Endothelial cell of umbilical vein (primary cell): Measurements from ENCODE around the gene ZBTB8A. TPM values are rescaled to one million over a fixed set of nuclear protein-coding genes. Genes with fewer than 3 reads are reported as not detected.

Experiments used
- BruUV-seq: library from RNA; stranded (reverse); fragments of 400-500 nt; replicated peaks from 2 replicates; lab custom pipeline; 2021; lab: Mats Ljungman, UMichigan
- CTCF ChIA-PET: fragments of 300-600, 350-600 bp; sonication (Branson Sonifier 250); formaldehyde crosslinking; loops from one replicate; lab custom pipeline; 2021; ENCODE audit warnings: antibody characterized with exemption, inconsistent platforms; lab: Charles Lee
- POLR2A ChIA-PET: fragments of 300-600, 350-600 bp; sonication (Branson Sonifier 250); formaldehyde crosslinking; loops from one replicate; lab custom pipeline; 2021; ENCODE audit warnings: antibody characterized with exemption, inconsistent platforms; lab: Charles Lee
- DNase-seq: peaks from one replicate; pipeline ENCODE4 v3.0.0-alpha.2; 2011; ENCODE audit warnings: low read depth, low spot score
- FAIRE-seq: peaks from 2 replicates; lab custom pipeline; 2011; peaks lifted over from hg19 to GRCh38; lab: Jason Lieb, UNC
- H2AFZ ChIP-seq: 2 replicates; pipeline ENCODE4 v1.6.0; 2012; ENCODE audit warnings: low read depth, low read length, control low read depth, inconsistent platforms
- H3K27ac ChIP-seq: 2 replicates; pipeline ENCODE4 v1.5.1; 2011; ENCODE audit warnings: low read depth, mild to moderate bottlenecking, control low read depth, low read length, moderate library complexity; ENCODE audit not compliant: insufficient read depth
- H3K27me3 ChIP-seq, 2 experiments: 2 replicates each; pipeline versions ENCODE4 v1.6.0 to v1.6.1; 2011; ENCODE audit warnings: low read length in 2 of 2, mixed read lengths in 1 of 2; ENCODE audit not compliant: control insufficient read depth in 2 of 2, insufficient read depth in 2 of 2
- H3K36me3 ChIP-seq, 2 experiments: 2 replicates in 1 of 2; 3 replicates in 1 of 2; pipeline ENCODE4 v1.5.1; 2011; ENCODE audit warnings: low read length in 2 of 2, mild to moderate bottlenecking in 1 of 2, moderate library complexity in 1 of 2; ENCODE audit not compliant: control insufficient read depth in 2 of 2, insufficient read depth in 2 of 2; ENCODE audit errors: extremely low read depth in 1 of 2
- H3K4me1 ChIP-seq: 3 replicates; pipeline ENCODE4 v1.5.1; 2011; ENCODE audit warnings: mild to moderate bottlenecking, low read length; ENCODE audit not compliant: control insufficient read depth, insufficient read depth; ENCODE audit errors: extremely low read depth
- H3K4me2 ChIP-seq: 2 replicates; pipeline ENCODE4 v1.6.1; 2011; ENCODE audit warnings: low read length, control low read depth, mixed read lengths; ENCODE audit not compliant: insufficient read depth
- H3K4me3 ChIP-seq, 3 experiments: fragments of 200-600 bp in 1 of 3; sonication (generic), shearing (Covaris generic) in 1 of 3; replicated peaks in 1 of 3; 2 replicates each; pipeline ENCODE4 v1.5.1; 2011 to 2016; ENCODE audit warnings: control low read depth in 3 of 3, low read length in 3 of 3, mild to moderate bottlenecking in 2 of 3, inconsistent platforms in 1 of 3, low read depth in 1 of 3, moderate library complexity in 1 of 3; ENCODE audit not compliant: insufficient read depth in 1 of 3
- H3K79me2 ChIP-seq: 2 replicates; pipeline ENCODE4 v1.6.0; 2012; ENCODE audit warnings: low read length, inconsistent platforms; ENCODE audit not compliant: control insufficient read depth, insufficient read depth
- H3K9ac ChIP-seq: replicated peaks from 2 replicates; pipeline ENCODE3; 2011; ENCODE audit warnings: low read length, control low read depth; ENCODE audit not compliant: insufficient read depth; ENCODE audit errors: extremely low read depth
- H3K9me1 ChIP-seq: replicated peaks from 3 replicates; pipeline ENCODE4 v1.6.0; 2011; ENCODE audit warnings: mild to moderate bottlenecking, low read length; ENCODE audit not compliant: control insufficient read depth, insufficient read depth; ENCODE audit errors: extremely low read depth
- H3K9me3 ChIP-seq: replicated peaks from 2 replicates; pipeline ENCODE4 v1.5.1; 2012; ENCODE audit warnings: low read length, inconsistent platforms; ENCODE audit not compliant: control insufficient read depth, insufficient read depth
- H4K20me1 ChIP-seq: replicated peaks from 2 replicates; pipeline ENCODE3; 2011; ENCODE audit warnings: mild to moderate bottlenecking, low read length; ENCODE audit not compliant: control insufficient read depth, insufficient read depth; ENCODE audit errors: extremely low read depth
- CTCF ChIP-seq, 2 donors: IDR thresholded peaks; 1 replicate in 1 of 2; 2 replicates in 1 of 2; pipeline ENCODE4 v1.5.1; 2011; ENCODE audit warnings: low read length in 2 of 2, mild to moderate bottlenecking in 2 of 2, moderate library complexity in 2 of 2, control low read depth in 1 of 2, inconsistent platforms in 1 of 2, low read depth in 1 of 2; ENCODE audit not compliant: insufficient read depth in 1 of 2; ENCODE audit errors: extremely low read depth in 1 of 2
- EZH2 ChIP-seq: IDR thresholded peaks from 2 replicates; pipeline ENCODE4 v1.6.1; 2012; ENCODE audit warnings: borderline replicate concordance, low read depth, mild to moderate bottlenecking, moderate library complexity, low read length, inconsistent platforms; ENCODE audit not compliant: severe bottlenecking
- FOS ChIP-seq: IDR thresholded peaks from 2 replicates; pipeline ENCODE4 v1.6.1; 2011; ENCODE audit warnings: mild to moderate bottlenecking, low read length, moderate library complexity, borderline replicate concordance; ENCODE audit not compliant: insufficient read depth
- GATA2 ChIP-seq: IDR thresholded peaks from 2 replicates; pipeline ENCODE4 v1.7.0; 2011; ENCODE audit warnings: low read depth, mild to moderate bottlenecking, moderate library complexity, mixed read lengths, low read length; ENCODE audit not compliant: insufficient read length, insufficient read depth
- JUN ChIP-seq: IDR thresholded peaks from 2 replicates; pipeline ENCODE4 v1.6.1; 2011; ENCODE audit warnings: borderline replicate concordance, low read depth; ENCODE audit not compliant: insufficient read length, insufficient read depth
- MAX ChIP-seq: IDR thresholded peaks from 2 replicates; pipeline ENCODE4 v1.6.1; 2011; ENCODE audit not compliant: insufficient read depth, insufficient read length
- MYC ChIP-seq: IDR thresholded peaks from one replicate; pipeline ENCODE4 v1.6.1; 2011; ENCODE audit warnings: mild to moderate bottlenecking, low read depth, low read length
- POLR2A ChIP-seq: IDR thresholded peaks from 2 replicates; pipeline ENCODE4 v1.6.1; 2012; ENCODE audit warnings: low read depth, mild to moderate bottlenecking, control low read depth, low read length
- POLR2AphosphoS5 ChIP-seq: IDR thresholded peaks from 2 replicates; pipeline ENCODE4 v1.6.1; 2012; ENCODE audit warnings: low read depth, mild to moderate bottlenecking, control low read depth, low read length, moderate library complexity; ENCODE audit not compliant: insufficient read depth
- dilution Hi-C: fragments of 300-500 bp; cut with MboI; formaldehyde crosslinking; loops from one replicate; pipeline ENCODE4 v1.15.0; 2019; ENCODE audit warnings: low sequenced_read_pairs; ENCODE audit not compliant: extremely low pct_ligation_motif_present
- intact Hi-C: fragments of 100-400 bp; cut with micrococcal nuclease; formaldehyde crosslinking; loops from one replicate; pipeline ENCODE4 v1.10.0; 2022
- polyA plus RNA-seq, 4 experiments: library from polyadenylated mRNA; depleted of rRNA in 3 of 4; stranded (reverse) in 3 of 4; unstranded in 1 of 4; fragments of >200 nt; gene quantifications; 2 replicates each; pipeline versions ENCODE4 v1.2.1 to v1.2.3, GENCODE V29; 2011 to 2012; ENCODE audit warnings: missing spikeins in 1 of 4
- total RNA-seq: library from RNA; stranded (reverse); gene quantifications from 2 replicates; pipeline ENCODE4 v1.2.3, GENCODE V29; 2021

ZBTB8A gene
- total and polyA plus RNA-seq, 2 donors (not counting 3 experiments of a cell fraction or from before 2014, with no cell fraction given): 3.1 to 9.6 TPM

GRCh38 chr1:32623775-32624174 lies 84.5 kb downstream of the ZBTB8A start:
- CTCF ChIA-PET: no interaction called here
- dilution Hi-C loops: no loop called here
- no peak for FAIRE-seq

More at GRCh38 chr1:32623775-32624174, 84.5 kb downstream of the ZBTB8A start:
- Histone ChIP-seq H3K27me3 (no peaks in the 10 kb centered on the region), H3K9me3 (no peaks in the 10 kb centered on the region), H3K4me1 (no peaks in the 10 kb centered on the region), H4K20me1 (no peaks in the 10 kb centered on the region), H2AFZ (no peak overlapping the region), H3K79me2 (no peaks in the 10 kb centered on the region), H3K9ac (no peak overlapping the region), H3K36me3 (peaks cover 0 to 2% of the 10 kb centered on the region in 2 experiments), H3K4me2 (no peak overlapping the region), H3K9me1 (peaks cover 3% of the 10 kb centered on the region), H3K27ac (no peak overlapping the region), H3K4me3 (no peak overlapping the region)
- no TSS peak for BruUV-seq
- intact Hi-C loops: no loop called here
- POLR2A ChIA-PET: no interaction called here
- TF ChIP-seq GATA2 (no peak), MAX (no peak), POLR2A (no peak), JUN (no peak), CTCF (IDR thresholded peaks at IDR 0.05; ENCODE audit: extremely low read depth in 1 of 2, insufficient read depth in 1 of 2, low read depth in 1 of 2, low read length in 2 of 2) (no peak), POLR2AphosphoS5 (no peak), EZH2 (no peak), FOS (no peak), MYC (no peak)
- DNase-seq: no peak
